Small intestine (tissue), 7 donors: ENCODE data around the gene RPS6KA5. TPM values are rescaled to one million over a fixed set of nuclear protein-coding genes. Genes with fewer than 3 reads are reported as not detected.
"Not testable (repeated sequence)": the region's sequence is repeated elsewhere in the genome, so short reads cannot be mapped to it uniquely, and the experiment has no call there.

ENCODE experiments used
- DNase-seq, 2 donors: peaks; one replicate each; pipeline versions ENCODE4 v3.0.0 to v3.0.0-alpha.2; 2013
- FAIRE-seq: peaks from 2 replicates; lab custom pipeline; 2012; peaks lifted over from hg19 to GRCh38; lab: Jason Lieb, UNC
- H3K27ac ChIP-seq, 3 donors: one replicate each; pipeline ENCODE4 v1.5.1; 2013; ENCODE audit warnings: low read length in 2 of 3, mild to moderate bottlenecking in 2 of 3, control low read depth in 1 of 3, inconsistent platforms in 1 of 3, low read depth in 1 of 3, moderate library complexity in 1 of 3
- H3K27me3 ChIP-seq, 3 donors: one replicate each; pipeline ENCODE4 v1.6.1; 2013; ENCODE audit warnings: low read length in 3 of 3, inconsistent platforms in 1 of 3; ENCODE audit not compliant: control insufficient read depth in 3 of 3, insufficient read depth in 3 of 3
- H3K36me3 ChIP-seq, 3 donors: one replicate each; pipeline ENCODE4 v1.6.1; 2013; ENCODE audit warnings: low read length in 3 of 3, inconsistent platforms in 1 of 3, low read depth in 1 of 3, mild to moderate bottlenecking in 1 of 3, moderate library complexity in 1 of 3; ENCODE audit not compliant: control insufficient read depth in 3 of 3, insufficient read depth in 2 of 3
- H3K4me1 ChIP-seq, 3 donors: one replicate each; pipeline ENCODE4 v1.6.1; 2013; ENCODE audit warnings: low read length in 2 of 3, inconsistent platforms in 1 of 3, low read depth in 1 of 3, mild to moderate bottlenecking in 1 of 3, moderate library complexity in 1 of 3; ENCODE audit not compliant: control insufficient read depth in 3 of 3, insufficient read depth in 2 of 3
- H3K4me3 ChIP-seq, 3 donors: one replicate each; pipeline ENCODE4 v1.5.1; 2013; ENCODE audit warnings: low read length in 3 of 3, control low read depth in 1 of 3, inconsistent platforms in 1 of 3, low read depth in 1 of 3, mild to moderate bottlenecking in 1 of 3, moderate library complexity in 1 of 3
- H3K9me3 ChIP-seq, 2 donors: one replicate each; pipeline ENCODE4 v1.6.1; 2013; ENCODE audit warnings: low read depth in 1 of 2, low read length in 1 of 2; ENCODE audit not compliant: control insufficient read depth in 2 of 2, insufficient read depth in 1 of 2
- WGBS, 3 donors: extraction: QIAGEN DNeasy Blood & Tissue Kit; methylation state at CpG; one replicate each; pipeline ENCODE4 v1.1.7; 2013; 5-methylcytosine and 5-hydroxymethylcytosine counted together
- polyA plus RNA-seq, 4 donors: library from polyadenylated mRNA; stranded (reverse) in 3 of 4; unstranded in 1 of 4; fragments of 200-250 nt in 3 of 4; fragments of 120-200 nt in 1 of 4; gene quantifications; one replicate each; pipeline versions ENCODE4 v1.2.1 to v1.2.3, GENCODE V29; 2013
- donor health status: healthy with polysubstance abuse.
- donor health status: control.
- donor health status: control.
- donor health status: Bipolar disorder and iron deficiency.
- donor health status: healthy.

The RPS6KA5 gene
- polyA plus RNA-seq, 4 donors: 1.9 to 9.5 (median 3.8) TPM

- H3K36me3 ChIP-seq, H3K27me3 ChIP-seq, FAIRE-seq, H3K9me3 ChIP-seq, H3K4me3 ChIP-seq, DNase-seq, H3K27ac ChIP-seq: not testable (repeated sequence)
- WGBS, 3 donors: 96 to 97% (median 96%) methylated on average over 14 of the region's 14 CpGs
- peaks cover 0 to 15% (median 4%) of the 10 kb centered on the region in 3 donors for H3K4me1 ChIP-seq
These were observed 33.5 kb upstream of the RPS6KA5 start for GRCh38 chr14:91093743-91094472.

DNA sequence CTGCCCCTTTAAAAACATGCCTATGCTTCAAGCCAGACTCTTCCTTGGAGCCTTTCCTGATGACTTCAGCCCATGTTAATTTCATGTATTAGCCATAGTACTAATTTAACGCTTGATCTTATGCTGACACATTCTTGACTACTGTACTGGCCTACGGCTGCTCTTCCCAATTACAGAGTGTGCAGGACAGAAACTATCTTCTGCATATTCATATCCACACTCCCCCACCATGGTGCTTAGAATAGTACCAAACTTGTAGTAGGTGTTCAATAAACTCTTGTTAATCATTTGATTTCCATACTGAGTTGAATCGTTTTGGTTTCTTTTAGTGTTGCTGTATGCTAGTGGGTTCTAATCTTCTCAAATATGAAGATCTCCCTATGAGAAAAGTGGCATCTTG is 31.6 kb upstream of the RPS6KA5 start:
- no peaks in the 10 kb centered on the region for H3K36me3 ChIP-seq
- DNase-seq (no peak), FAIRE-seq (no peak)
- peaks cover 4 to 16% (median 5%) of the 10 kb centered on the region in 3 donors for H3K4me1 ChIP-seq
- no peaks in the 10 kb centered on the region for H3K27me3 ChIP-seq
- no peak overlapping the region for H3K27ac ChIP-seq
- H3K9me3 ChIP-seq: no peaks in the 10 kb centered on the region
- no peak overlapping the region for H3K4me3 ChIP-seq
- 87 to 96% (median 87%) methylated on average over 3 of the region's 3 CpGs for WGBS, 3 donors

- Histone ChIP-seq H3K27ac (peak overlapping the region; percentile 29 to 47 (median 41)), H3K4me1 (peaks cover 4 to 20% (median 5%) of the 10 kb centered on the region in 3 donors), H3K9me3 (no peaks in the 10 kb centered on the region), H3K36me3 (no peaks in the 10 kb centered on the region), H3K27me3 (no peaks in the 10 kb centered on the region), H3K4me3 (no peak overlapping the region)
- 46 to 56% methylated on average over 1 of the region's 1 CpG; no CpG with 5 or more reads in 1 of the 3 donors for WGBS, 3 donors
- FAIRE-seq (no peak), DNase-seq (peak; percentile 68 to 95)
These were observed 30.3 kb upstream of the RPS6KA5 start for GRCh38 chr14:91090743-91091142.

DNA sequence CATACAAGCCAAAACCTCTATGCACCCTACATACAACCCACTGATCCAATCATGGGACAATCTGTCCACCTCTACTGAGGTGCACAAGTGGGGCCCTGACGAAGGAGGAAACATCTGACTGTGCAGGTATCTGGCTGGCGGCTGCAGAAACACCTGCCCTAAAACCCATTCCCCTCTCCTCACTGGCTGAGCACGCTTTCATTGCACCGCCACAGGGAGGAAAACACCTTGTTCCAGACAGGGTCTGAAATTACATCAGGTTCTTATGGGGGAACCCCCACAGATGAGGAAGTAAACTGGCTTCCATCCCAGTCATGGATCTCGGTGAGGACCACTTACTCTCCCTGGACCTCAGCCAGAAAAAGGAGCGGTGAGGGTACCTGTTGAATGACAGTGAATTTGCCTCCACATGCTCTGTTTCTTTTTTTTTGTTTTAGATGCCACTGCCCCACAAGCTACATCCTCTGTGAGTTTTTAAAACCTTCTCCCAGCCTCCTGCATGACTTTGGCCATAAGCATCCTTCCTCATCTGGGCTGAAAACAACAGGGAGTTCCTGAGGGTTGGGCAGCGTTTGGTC is 29.6 kb upstream of the RPS6KA5 start:
- DNase-seq (no peak), FAIRE-seq (no peak)
- Histone ChIP-seq H3K27ac (no peak overlapping the region), H3K9me3 (no peaks in the 10 kb centered on the region), H3K4me1 (peaks cover 4 to 20% (median 5%) of the 10 kb centered on the region in 3 donors), H3K36me3 (no peaks in the 10 kb centered on the region), H3K27me3 (no peaks in the 10 kb centered on the region), H3K4me3 (no peak overlapping the region)
- 70 to 79% (median 76%) methylated on average over 7 of the region's 7 CpGs for WGBS, 3 donors

DNA sequence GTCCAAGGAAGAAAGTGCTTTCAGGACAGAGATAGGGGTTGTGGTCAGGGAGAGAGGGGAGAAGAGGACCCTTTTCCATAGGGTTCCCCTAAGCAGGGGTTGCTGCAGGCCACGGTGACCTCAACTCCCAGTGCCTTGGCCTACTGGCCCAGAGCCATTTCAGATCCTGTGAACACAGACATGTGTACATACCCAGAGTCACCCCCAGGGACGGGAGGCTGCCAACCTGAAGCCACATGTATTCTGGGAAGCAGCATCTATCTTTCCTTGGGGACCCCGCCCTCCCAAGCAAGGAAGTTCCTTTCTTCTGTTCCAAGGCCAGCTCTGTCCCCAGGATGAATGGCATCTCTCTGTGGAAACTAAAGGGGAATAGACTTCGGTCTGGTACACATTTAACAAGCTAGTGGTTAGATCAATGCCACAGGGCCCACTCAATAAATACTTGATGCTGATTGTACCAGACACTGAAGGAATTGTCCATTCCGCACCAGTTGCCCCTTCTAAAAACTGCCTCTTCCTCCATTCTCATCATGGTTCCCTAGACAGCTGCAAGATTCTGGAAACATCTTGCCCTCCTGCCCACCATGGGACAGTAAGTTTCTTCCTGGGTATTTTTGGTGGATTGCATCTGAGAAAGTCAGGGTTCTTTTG is 28.3 kb upstream of the RPS6KA5 start:
- Histone ChIP-seq H3K4me1 (peaks cover 4 to 20% (median 5%) of the 10 kb centered on the region in 3 donors), H3K4me3 (no peak overlapping the region), H3K36me3 (no peaks in the 10 kb centered on the region), H3K27ac (peak overlapping the region in 1 of 3 donors; percentile 6), H3K9me3 (no peaks in the 10 kb centered on the region), H3K27me3 (no peaks in the 10 kb centered on the region)
- no peak for FAIRE-seq
- WGBS, 3 donors: 82 to 84% (median 83%) methylated on average over 5 of the region's 5 CpGs
- no peak for DNase-seq

DNA sequence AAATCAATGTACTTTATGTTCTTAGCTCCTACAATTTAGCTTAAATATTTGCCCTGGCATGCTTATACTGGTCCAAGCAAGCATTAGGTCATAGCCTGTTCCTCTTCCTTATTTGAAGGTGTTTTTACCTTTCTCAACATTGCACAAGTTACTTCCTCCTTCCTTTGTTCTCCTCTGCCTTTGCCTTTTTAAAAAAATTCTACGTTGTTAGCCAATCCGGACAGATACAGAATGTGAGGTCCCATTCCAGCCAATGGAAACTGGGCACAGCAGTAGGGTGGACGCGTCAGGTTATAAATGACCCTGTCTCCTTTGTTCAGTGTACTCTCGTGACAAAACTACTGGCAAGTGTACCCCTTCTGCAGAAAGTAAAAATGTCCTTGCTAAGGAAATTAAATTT is 27.0 kb upstream of the RPS6KA5 start:
- not testable (repeated sequence) for H3K9me3 ChIP-seq, FAIRE-seq, H3K36me3 ChIP-seq, H3K4me3 ChIP-seq, H3K27me3 ChIP-seq
- peaks cover 4 to 20% (median 5%) of the 10 kb centered on the region in 3 donors for H3K4me1 ChIP-seq
- 18 to 59% (median 26%) methylated on average over 5 of the region's 5 CpGs for WGBS, 3 donors
- peak in 1 of 2 donors; percentile 56 for DNase-seq
- peak overlapping the region in 2 of 3 donors; percentile 32 to 79 for H3K27ac ChIP-seq

GRCh38 chr14:91084516-91084915 is 24.1 kb upstream of the RPS6KA5 start:
- 78 to 91% (median 79%) methylated on average over 2 of the region's 2 CpGs for WGBS, 3 donors
- Histone ChIP-seq H3K27me3 (no peaks in the 10 kb centered on the region), H3K4me3 (no peak overlapping the region), H3K36me3 (no peaks in the 10 kb centered on the region), H3K27ac (no peak overlapping the region), H3K9me3 (no peaks in the 10 kb centered on the region), H3K4me1 (peaks cover 3 to 13% (median 5%) of the 10 kb centered on the region in 3 donors)
- no peak for DNase-seq
- FAIRE-seq: no peak

DNA sequence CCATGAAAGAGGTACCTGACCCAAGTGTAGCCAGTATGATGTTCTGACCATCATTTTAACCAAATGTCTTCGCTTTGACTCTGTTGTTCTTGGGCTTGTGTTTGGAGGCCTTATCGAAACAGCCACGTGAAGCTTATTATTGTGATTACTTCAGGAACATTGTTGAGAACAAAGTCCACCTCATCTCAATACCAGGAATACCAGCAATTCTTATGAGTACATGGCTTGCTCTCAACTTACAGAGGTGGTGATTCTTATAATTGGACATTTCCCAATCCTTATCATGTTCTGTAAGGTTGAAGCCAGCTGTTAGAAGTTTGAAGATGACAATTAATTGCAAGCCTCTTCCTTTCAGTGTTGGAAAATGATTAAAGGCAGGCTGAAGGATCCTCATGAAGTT is 21.8 kb upstream of the RPS6KA5 start:
- Histone ChIP-seq H3K4me1 (peaks cover 0 to 13% (median 3%) of the 10 kb centered on the region in 3 donors), H3K36me3 (no peaks in the 10 kb centered on the region), H3K27me3 (no peaks in the 10 kb centered on the region), H3K4me3 (no peak overlapping the region), H3K9me3 (no peaks in the 10 kb centered on the region), H3K27ac (peak overlapping the region in 1 of 3 donors; percentile 49)
- WGBS, 3 donors: 20 to 69% (median 57%) methylated on average over 3 of the region's 3 CpGs
- DNase-seq (peak; percentile 78 to 84), FAIRE-seq (no peak)
